ENCODE results near the gene NOTCH1.
"Not testable (repeated sequence)": the region's sequence is repeated elsewhere in the genome, so short reads cannot be mapped to it uniquely, and the experiment has no call there.

Gene NOTCH1

DNA sequence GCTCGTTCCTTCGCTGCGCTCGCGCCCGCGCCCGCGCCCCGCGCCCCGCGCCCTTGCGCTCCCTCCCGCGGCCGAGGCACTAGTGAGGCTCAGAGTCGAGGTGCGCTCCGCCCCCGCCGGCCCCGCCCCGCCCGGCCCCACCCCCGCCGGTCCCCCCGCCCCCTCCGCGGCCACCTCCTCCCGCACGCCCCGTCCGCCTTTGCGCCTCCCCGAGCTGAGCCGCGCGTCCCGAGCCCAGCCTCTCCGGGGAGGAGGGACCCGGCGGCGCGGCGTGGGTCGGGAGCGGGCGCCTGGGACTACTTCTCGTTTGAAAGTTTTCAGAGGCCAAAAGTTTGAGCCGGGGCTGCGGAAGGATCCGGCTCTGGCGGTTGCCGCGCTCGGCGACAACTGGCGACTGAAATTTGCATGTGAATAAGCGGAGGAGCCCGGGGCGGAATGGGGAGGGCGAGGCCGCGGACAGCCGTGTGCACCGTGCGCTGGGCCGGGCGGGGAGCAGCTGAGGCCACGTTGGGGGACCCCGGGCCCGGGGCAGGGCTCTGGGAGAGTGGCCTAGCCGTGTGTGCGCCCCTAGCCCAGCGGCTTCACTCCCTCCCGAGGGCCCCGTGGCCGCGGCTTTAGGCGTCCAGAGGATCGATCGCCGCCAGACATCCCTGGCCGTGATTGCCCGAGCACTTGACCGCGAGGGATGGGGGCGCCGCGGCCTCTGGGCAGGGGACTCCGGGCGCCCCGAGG is at the start of gene NOTCH1:
NOTCH1 (minus strand) TSS at position 84 of the 732 bp plus-strand sequence. CDS start 262 bp downstream, outside the sequence.
- DNase-seq, result peak; percentile 90

DNA sequence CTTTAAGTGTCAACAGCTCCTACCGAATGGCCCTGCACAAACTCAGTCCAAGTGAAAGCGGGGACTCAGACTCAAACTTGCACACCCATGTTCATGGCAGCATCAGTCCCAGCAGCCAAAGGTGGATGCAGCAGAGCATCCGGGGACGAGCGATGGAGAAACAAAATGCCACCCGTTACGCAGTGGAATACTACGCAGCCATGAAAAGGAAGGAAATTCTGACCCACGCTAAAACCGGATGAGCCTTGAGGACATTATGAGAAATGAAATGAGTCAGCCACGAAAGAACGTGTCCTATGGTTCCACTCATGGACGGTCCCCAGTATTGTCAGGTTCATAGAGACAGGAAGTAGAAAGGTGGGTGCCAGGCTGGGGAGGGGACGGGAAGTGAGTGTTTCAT is 48.6 kb upstream of the NOTCH1 start:
- DNase-seq, result no peak

DNA sequence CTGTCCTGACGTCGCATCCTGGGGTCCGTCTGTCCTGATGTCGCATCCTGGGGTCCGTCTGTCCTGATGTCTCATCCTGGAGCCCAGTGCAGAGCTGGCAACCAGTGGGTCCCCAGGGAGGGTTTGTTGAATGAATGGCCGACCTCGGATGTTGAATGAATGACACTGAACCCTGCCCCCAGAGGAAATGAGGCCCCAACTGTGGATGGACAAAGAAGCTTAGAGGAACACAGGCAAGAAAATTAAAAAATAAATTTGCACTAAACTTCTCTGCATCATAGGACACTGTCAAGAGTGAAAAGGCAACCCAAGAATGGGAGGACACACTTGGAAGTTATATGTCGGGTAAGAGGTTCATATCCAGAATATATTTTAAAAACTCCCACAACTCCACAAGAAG is 47.7 kb upstream of the NOTCH1 start:
- no peak for DNase-seq

DNA sequence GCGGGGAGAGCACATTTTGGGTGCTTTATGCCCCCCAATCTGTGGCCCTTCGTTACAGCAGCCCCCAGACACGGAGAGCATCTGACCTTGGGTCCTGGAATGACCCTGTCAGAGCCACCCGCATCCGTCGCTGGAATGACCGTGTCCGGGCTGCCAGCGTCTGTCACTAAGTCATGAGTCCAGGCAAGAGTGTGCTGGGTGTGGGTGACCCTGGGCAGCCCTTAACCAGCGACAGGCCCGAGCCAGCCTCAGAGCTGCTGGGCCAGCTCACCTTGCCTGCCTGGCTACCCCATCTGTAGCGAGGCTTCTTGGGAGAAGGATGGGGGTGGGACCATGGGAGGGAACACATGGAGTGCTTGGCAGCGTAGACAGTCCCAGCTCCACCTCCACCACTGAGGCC is 46.8 kb upstream of the NOTCH1 start:
- no peak for DNase-seq

DNA sequence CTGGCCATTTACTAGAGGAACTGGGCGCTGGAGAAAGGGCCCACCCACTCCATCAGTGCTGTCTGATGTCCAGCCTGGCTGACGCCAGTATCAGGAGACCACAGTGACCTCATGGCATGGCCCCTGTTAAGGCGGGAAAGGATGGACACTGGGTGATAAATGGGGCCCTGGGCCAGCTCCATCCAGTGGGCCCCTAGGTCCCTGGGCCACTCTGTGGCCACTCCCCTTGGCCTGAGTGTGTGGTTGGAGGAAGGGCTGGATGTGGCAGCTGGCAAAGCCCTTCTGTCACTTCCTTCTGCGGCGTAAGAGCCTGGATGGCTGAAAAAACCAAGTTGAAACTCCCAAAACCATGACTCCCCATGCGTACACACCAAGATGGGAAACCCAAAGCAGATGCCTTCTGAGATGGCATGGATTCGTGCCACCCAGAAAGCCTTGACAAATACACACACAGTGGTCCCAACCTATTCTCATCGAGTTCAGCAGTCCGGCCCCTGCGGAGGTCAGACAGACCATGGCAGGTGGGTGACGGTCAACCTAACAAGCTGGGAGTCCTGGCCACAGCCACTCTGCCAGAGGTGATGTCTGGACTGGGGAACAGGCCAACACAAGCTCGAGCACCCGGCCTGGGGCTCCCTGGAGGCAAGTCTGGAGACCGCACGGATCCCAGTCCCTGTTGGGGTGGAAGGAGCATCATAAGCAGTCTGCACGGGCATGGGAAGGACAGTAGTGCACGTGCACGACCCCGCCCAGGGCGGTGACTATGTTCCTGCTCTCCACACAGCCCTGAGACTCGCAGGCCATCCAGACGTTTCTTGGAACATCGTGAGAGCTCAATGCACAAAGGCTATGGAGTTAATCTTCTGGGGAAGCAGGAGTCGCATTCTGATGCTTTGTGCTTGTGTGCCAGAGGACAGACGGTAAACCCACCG is 45.2 kb upstream of the NOTCH1 start:
- no peak for DNase-seq

DNA sequence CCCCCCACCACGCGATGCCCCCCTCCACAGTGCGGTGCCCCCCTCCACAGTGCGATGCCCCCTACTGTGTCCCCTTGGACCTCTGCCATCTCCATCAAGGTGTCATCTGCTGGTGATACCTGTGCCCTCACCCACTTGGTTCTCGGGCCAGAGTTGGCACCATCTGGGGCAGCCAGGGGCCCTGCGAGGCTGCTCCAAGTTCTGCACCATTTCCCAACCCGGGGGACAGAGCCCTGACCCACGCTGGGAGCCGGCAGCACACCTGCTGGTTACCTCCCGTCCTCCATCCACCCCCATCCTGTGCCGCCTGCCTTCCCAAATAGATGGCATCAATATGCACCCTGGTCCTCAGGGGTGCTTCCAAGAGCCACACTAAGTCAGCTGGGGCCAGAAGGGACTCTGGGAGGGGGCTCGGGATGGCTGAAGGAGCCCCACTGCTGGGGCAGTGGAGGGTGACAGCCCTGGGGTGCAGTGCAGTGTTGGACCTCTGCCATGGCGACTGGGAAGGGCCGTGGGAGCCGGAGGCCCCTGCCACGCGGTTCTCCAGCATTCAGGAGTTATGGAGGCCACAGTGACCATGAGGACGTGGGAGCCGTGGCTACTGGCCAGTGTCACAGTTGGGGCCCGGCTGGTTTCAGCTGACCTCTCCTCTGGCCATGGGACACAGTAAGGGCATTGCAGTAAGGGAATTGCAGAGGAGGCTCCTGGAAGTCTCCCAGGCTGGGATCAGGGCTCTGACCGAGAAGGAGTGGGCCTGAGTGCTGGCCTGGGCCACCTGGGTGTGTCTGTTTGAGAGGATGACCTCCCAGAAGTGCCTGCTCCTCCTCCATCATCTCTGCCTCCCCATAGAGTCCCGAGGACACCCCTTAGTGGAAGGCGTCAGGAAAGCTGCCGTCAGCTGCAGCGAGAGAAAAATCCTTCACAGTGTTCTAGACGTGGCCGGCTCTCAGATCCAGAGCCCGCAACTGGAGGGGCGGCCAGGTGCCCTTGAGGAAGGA is 44.2 kb upstream of the NOTCH1 start:
- no peak for DNase-seq

DNA sequence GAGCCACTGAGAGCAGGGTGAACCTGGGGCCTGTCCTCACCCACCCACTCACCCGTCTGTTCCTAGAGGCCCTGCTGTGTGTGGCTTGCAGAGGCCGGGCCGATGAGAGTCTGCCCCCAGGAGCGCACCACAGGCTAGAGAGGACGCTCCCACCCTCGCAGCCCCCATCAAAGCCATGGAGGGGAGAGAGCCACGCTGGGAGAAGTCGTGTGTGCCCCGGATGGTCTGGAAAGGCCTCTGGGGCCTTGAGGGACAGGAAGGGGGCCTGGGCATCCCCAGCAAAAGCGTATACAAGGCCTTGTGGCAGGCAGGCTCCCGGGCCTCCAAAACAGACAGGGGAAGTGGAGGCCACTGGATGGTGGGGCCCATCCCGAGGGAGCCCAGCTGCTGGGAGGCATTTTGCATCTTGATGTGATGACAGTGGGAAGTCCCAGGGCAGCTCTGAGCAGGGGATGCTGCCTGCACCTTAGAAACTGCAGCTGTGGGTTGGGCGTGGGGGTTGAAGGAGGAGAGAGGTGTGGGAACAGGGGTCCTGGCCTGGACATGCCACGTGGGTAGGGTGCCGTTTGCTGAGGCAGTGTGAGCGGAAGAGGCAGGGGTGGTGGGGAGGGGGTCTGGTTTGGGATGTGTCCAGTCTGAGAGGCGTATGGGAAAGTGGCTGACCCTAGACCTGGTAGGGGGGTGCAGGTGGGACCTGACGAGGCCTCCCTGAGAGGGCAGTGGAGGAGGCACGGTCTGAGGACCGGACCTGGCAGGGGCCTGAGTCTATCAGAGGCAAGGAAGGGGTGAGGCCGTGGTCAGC is 43.0 kb upstream of the NOTCH1 start:
- no peak for DNase-seq

DNA sequence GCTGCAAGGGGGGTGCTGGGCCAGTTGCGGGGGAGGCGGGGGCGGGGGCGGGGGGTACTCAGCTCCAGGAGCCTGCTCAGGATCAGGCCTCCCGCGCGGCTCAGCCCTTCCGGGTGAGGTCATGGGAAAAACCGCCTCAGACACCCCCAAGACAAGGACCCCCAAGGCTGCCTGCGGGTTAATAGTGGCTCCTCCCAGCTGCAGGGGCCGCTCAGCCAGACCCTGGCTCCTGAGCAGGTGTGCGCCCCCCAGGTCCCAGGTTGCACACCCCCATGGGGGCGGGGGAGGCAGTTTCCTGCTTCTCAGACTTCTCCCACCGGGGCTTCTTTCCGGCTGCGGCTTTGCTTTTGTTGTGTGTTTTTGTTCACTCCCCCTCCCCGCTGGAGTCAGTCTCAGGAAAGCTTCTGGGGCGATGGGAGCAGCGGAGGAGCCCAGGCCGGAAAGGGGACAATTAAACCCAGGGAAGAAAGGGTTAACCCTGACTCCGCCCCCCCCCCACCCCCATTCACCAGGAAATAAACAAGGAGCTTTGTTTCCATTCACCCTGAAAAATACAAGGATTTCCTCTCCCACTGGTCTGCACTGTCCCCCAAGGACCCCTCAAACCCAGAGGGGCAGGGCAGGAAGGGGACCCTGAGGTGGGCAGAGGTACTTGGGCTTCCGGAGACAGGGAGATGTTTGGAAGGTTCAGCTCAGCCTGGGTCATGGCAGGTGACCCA is 42.3 kb upstream of the NOTCH1 start:
- DNase-seq, result no peak

DNA sequence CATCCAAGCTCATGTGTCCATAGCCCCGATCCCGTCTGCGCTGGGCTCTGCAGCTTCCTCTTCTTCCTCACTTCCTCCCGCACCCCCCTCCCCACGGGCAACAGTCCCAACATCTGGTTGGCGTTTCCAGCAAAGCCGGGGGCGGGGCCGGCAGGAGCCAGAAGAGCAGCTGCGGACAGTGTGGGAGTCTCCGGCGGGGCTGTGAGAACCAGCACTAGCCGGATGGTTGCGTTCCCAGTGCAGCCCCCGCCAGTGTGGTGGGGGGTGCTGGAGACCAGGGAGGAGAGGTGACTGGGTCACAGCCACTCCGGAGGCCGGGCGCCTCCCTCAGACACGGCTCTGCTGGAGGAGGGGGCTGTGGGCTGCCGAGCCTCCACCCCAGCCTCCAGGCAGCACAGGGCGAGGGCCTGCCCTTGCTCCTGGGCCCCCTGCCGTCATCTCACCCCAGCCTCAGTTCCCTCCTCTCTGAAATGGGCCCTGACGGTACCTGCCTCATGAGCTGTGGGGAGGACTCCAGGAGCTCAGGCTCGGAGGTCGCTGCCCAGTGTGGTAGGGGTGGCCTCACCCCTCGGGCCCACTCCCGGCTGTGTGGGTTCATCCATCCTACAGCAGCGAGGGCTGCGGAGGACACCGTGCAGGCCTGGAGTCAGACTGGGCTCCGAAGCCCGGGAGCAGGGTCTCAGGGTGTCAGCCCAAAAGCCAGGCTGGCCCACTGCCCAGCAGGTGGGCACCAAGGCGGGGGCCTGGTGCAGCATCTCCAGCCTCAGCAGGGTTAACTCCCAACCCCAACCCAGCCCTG is 41.5 kb upstream of the NOTCH1 start:
- DNase-seq, result no peak

DNA sequence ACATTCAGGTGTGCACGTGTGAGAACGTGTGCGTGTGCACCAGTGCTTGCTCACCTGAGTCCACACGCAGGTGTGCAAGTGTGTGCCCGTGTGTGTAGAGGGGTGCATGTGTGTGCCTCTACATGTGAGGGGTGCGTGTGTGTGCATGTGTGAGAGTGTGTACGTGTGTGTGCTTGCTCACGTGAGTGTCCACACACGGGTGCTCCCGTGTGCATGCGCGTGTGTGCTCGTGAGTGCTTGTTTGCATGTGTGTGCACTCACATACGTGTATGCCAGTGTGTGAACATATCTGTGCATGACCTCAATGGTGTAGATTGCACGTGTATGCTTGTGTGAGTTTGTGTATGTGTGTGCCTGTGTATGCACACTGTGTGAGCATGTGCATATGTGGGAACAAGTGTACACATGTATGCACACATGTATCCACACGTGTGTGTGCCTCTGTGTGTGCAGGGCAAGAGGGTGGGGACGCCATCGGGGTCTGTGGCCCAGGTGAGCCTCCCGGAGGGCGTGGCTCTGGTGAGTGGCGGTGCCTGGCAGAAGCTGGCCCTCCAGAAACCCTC is 40.6 kb upstream of the NOTCH1 start:
- DNase-seq, result no peak

DNA sequence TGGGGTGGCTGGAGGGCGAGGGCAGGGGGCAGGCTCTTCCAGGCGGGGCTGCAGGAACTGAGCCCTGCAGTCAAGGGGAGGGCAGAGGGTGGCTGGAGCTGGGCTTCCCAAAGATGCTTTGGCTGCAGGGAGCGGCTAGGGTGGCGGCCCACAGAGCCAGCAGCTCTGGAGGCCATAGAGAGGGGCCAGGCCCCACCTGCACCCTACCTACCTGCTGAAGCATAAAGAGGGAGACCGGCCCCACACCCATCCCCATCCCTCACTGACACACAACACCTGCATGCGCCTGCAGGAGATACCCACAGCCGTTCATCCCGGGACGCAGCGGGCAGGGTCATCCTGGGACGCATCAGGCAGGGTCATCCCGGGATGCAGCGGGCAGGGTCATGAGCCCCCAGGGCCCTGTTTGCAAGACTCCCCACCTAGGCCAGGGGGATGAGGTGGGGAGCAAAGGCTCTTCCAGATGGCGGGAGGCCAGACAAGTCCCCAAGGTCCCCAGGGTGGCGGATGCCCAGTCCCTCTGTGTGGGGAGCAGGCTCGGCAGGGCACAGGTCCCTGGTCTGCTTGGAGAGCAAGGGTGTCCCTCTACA is 39.8 kb upstream of the NOTCH1 start:
- no peak for DNase-seq

DNA sequence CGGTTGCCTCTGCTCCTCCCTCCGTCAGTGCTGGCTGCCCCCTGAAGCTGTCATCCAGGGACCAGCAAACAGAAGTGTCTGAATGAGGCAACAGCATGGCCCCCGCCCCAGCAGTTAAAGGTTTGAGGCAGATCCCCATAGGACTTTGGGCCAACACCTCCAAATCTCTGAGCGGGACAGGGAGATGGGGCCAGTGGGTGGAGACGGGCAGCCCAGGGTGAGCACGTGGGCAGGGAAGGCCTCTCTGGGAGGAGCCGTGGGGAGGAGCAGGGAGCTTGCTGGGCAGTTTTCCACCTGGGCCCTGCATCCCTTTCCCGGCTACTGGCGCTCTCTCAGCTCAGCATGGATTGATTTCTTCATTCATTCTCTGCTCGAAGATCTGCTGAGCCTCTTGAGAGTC is 39.1 kb upstream of the NOTCH1 start:
- DNase-seq, result no peak

DNA sequence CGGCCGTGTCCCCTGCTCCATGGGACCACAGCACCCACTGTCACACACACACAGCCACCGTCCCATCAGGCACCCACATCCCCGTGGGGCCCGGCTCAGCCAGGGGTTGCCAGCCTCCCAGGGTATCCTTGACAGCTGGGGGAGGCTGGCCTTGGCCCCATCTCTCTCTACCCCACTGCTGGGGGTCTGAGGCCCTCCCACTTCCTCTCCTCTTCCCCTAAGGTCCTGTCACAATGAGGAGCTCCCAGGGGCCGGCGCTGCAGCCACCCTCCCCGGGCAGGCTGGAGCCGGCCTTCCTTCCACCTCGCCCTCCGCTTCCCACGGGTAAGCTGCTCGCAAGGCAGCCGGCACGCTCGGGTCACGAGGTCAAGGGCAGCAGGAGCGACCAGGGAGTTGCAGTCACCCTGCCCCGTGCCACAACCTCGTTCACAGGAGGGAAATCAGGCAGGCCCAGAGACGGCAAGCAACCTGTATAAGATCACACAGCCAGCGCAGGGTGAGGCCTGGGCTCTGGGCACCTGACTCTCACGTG is 38.6 kb upstream of the NOTCH1 start:
- no peak for DNase-seq

DNA sequence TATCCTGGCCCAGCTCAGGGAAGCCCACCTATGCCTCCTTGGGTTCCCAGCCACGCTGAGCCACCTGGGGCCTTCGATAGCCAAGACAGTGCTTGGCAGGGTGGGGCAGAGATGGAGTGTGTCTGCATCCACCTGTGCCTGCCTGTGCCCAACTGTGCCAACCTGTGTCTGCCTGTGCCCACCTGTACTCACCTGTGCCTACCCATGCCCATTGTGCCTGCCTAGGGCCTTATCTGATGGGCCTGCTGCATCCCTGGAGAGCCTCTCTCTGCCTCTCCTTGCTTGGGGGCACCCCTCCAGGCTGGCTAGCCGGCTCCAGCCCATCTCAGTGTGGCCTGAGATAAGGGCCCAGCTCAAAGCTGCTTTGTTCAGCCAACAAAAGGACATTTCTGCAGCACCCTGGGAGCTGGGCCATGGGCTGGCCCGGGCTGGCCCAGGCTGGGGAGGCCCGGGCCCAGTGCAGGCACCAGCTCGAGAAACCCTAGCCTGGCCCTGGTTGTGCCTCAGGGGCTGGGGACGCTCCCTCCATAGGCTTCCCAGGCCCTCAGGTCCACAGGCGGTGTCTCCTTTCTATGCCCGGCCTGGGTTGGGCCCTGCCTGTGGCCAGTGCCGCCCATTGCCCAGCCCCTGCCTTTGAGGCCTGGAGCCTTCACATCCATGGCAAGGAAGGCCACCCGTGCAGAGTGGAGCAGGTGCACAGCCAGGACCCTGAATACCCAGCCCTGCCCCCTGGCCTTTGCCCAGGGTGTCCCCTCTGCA is 37.3 kb upstream of the NOTCH1 start:
- no peak for DNase-seq

DNA sequence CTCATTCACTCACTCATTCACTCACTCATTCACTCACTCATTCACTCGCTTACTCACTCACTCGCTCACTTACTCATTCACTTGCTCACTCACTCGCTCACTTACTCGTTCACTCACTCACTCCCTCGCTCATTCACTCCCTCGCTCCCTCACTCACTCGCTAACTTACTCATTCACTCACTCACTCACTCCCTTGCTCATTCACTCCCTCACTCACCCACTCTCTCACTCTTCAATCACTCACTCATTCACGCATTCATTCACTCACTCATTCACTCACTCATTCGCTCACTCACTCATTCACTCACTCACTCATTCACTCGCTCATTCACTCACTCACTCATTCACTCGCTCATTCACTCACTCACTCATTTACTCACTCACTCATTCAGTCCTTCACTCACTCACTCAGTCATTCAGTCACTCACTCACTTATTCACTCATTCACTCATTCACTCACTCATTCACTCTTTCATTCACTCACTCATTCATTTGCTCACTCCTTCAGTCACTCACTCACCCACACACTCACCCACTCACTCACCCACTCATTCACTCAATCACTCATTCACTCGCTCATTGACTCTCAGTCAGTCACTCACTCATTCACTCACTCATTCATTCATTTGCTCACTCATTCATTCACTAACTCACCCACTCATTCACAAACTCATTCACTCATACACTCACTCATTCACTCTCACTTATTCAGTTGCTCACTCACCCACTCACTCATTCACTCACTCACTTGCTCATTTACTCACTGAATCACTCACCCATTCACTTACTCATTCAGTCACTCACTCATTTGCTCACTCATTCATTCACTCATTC is 36.0 kb upstream of the NOTCH1 start:
- no peak for DNase-seq

DNA sequence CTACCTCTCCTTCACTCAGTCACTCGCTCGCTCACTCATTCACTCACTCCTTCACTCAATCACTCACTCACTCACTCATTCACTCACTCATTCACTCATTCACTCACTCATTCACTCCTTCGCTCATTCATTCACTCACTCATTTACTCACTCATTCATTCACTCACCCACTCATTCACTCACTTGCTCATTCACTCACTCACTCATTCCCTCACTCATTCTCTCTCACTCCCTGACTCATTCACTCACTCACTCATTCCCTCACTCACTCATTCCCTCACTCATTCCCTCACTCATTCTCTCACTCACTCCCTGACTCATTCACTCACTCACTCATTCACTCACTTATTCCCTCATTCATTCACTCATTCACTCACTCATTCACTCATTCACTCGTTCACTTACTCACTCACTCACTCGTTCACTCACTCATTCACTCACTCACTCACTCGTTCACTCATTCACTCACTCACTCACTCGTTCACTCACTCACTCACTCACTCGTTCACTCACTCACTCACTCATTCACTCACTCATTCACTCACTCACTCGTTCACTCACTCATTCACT is 33.9 kb upstream of the NOTCH1 start:
- not testable (repeated sequence) for DNase-seq

Data from stimulated activated CD4-positive, alpha-beta T cell treated with anti-CD3 and anti-CD28 coated beads, Interleukin-4, amount 100 ng/mL, for 24 hours (primary cell).